Measurements from ENCODE around the gene RPL26. TPM values are rescaled to one million over a fixed set of nuclear protein-coding genes. Genes with fewer than 3 reads are reported as not detected.
A peak's percentile ranks its signal among the peaks of the same experiment; 100 is the strongest.

RPL26 gene
- total and polyA plus RNA-seq, 2 donors (not counting 1 experiment from before 2014, with no cell fraction given): 2,663 to 4,116 TPM

- H3K27me3 ChIP-seq (ENCODE audit: control insufficient read depth, insufficient read depth, low read length): no peaks in the 10 kb centered on the region
- TF ChIP-seq CTCF (conservative IDR thresholded peaks at IDR 0.05 in 1 of 2, IDR thresholded peaks at IDR 0.05 in 1 of 2; ENCODE audit: low read depth in 1 of 2, low read length in 2 of 2) (no peak), EZH2 (IDR thresholded peaks at IDR 0.05; ENCODE audit: low read length, missing control alignments) (no peak)
- H3K4me3 ChIP-seq (replicated peaks in 1 of 4; ENCODE audit: control extremely low read depth in 1 of 4, insufficient read depth in 1 of 4, low read depth in 3 of 4, low read length in 4 of 4): no peak overlapping the region
- no peak for DNase-seq (ENCODE audit: low read depth in 2 of 2)
- H3K36me3 ChIP-seq (ENCODE audit: control insufficient read depth, insufficient read depth, low read length): no peaks in the 10 kb centered on the region
- H3K79me2 ChIP-seq (ENCODE audit: control insufficient read depth, insufficient read depth, low read length): no peaks in the 10 kb centered on the region
- no peak overlapping the region for H3K4me2 ChIP-seq (ENCODE audit: extremely low read depth, insufficient read depth, low read length)
- no peaks in the 10 kb centered on the region for H4K20me1 ChIP-seq (ENCODE audit: control insufficient read depth, extremely low read depth, insufficient read depth, low read length)
- H3K27ac ChIP-seq (ENCODE audit: insufficient read depth, low read length): no peak overlapping the region
- peaks cover 2% of the 10 kb centered on the region for H3K4me1 ChIP-seq (ENCODE audit: control insufficient read depth, extremely low read depth, insufficient read depth, low read length)
- no peak overlapping the region for H2AFZ ChIP-seq (ENCODE audit: low read length)
- H3K9ac ChIP-seq (ENCODE audit: insufficient read depth, low read length): no peak overlapping the region
- no peaks in the 10 kb centered on the region for H3K9me3 ChIP-seq (ENCODE audit: control insufficient read depth, insufficient read depth, low read depth, low read length)
Observed at GRCh38 chr17:8410883-8411238, 27.9 kb upstream of the RPL26 start.

- H2AFZ ChIP-seq (ENCODE audit: low read length): no peak overlapping the region
- peak; percentile 68 to 87 for DNase-seq (ENCODE audit: low read depth in 2 of 2)
- no peaks in the 10 kb centered on the region for H3K36me3 ChIP-seq (ENCODE audit: control insufficient read depth, insufficient read depth, low read length)
- no peaks in the 10 kb centered on the region for H3K9me3 ChIP-seq (ENCODE audit: control insufficient read depth, insufficient read depth, low read depth, low read length)
- H4K20me1 ChIP-seq (ENCODE audit: control insufficient read depth, extremely low read depth, insufficient read depth, low read length): no peaks in the 10 kb centered on the region
- H3K4me2 ChIP-seq (ENCODE audit: extremely low read depth, insufficient read depth, low read length): peak overlapping the region; percentile 48
- TF ChIP-seq EZH2 (IDR thresholded peaks at IDR 0.05; ENCODE audit: low read length, missing control alignments) (no peak), CTCF (conservative IDR thresholded peaks at IDR 0.05 in 1 of 2, IDR thresholded peaks at IDR 0.05 in 1 of 2; ENCODE audit: low read depth in 1 of 2, low read length in 2 of 2) (peak; percentile 83)
- peaks cover 2% of the 10 kb centered on the region for H3K4me1 ChIP-seq (ENCODE audit: control insufficient read depth, extremely low read depth, insufficient read depth, low read length)
- H3K79me2 ChIP-seq (ENCODE audit: control insufficient read depth, insufficient read depth, low read length): no peaks in the 10 kb centered on the region
- no peak overlapping the region for H3K9ac ChIP-seq (ENCODE audit: insufficient read depth, low read length)
- H3K27me3 ChIP-seq (ENCODE audit: control insufficient read depth, insufficient read depth, low read length): no peaks in the 10 kb centered on the region
- no peak overlapping the region for H3K4me3 ChIP-seq (replicated peaks in 1 of 4; ENCODE audit: control extremely low read depth in 1 of 4, insufficient read depth in 1 of 4, low read depth in 3 of 4, low read length in 4 of 4)
- H3K27ac ChIP-seq (ENCODE audit: insufficient read depth, low read length): no peak overlapping the region
Observed at GRCh38 chr17:8409966-8410882, 27.2 kb upstream of the RPL26 start.

- no peak overlapping the region for H3K27ac ChIP-seq (ENCODE audit: insufficient read depth, low read length)
- no peaks in the 10 kb centered on the region for H3K79me2 ChIP-seq (ENCODE audit: control insufficient read depth, insufficient read depth, low read length)
- TF ChIP-seq EZH2 (IDR thresholded peaks at IDR 0.05; ENCODE audit: low read length, missing control alignments) (no peak), CTCF (conservative IDR thresholded peaks at IDR 0.05 in 1 of 2, IDR thresholded peaks at IDR 0.05 in 1 of 2; ENCODE audit: low read depth in 1 of 2, low read length in 2 of 2) (no peak)
- H2AFZ ChIP-seq (ENCODE audit: low read length): no peak overlapping the region
- H3K27me3 ChIP-seq (ENCODE audit: control insufficient read depth, insufficient read depth, low read length): no peaks in the 10 kb centered on the region
- H3K4me2 ChIP-seq (ENCODE audit: extremely low read depth, insufficient read depth, low read length): no peak overlapping the region
- H4K20me1 ChIP-seq (ENCODE audit: control insufficient read depth, extremely low read depth, insufficient read depth, low read length): no peaks in the 10 kb centered on the region
- H3K9me3 ChIP-seq (ENCODE audit: control insufficient read depth, insufficient read depth, low read depth, low read length): no peaks in the 10 kb centered on the region
- no peaks in the 10 kb centered on the region for H3K36me3 ChIP-seq (ENCODE audit: control insufficient read depth, insufficient read depth, low read length)
- H3K9ac ChIP-seq (ENCODE audit: insufficient read depth, low read length): no peak overlapping the region
- no peak for DNase-seq (ENCODE audit: low read depth in 2 of 2)
- peaks cover 2% of the 10 kb centered on the region for H3K4me1 ChIP-seq (ENCODE audit: control insufficient read depth, extremely low read depth, insufficient read depth, low read length)
- H3K4me3 ChIP-seq (replicated peaks in 1 of 4; ENCODE audit: control extremely low read depth in 1 of 4, insufficient read depth in 1 of 4, low read depth in 3 of 4, low read length in 4 of 4): no peak overlapping the region
Observed at GRCh38 chr17:8408371-8408770, 25.4 kb upstream of the RPL26 start.
